Measurements from ENCODE around the gene PTPRT.

- TF ChIP-seq, protein P1, sequence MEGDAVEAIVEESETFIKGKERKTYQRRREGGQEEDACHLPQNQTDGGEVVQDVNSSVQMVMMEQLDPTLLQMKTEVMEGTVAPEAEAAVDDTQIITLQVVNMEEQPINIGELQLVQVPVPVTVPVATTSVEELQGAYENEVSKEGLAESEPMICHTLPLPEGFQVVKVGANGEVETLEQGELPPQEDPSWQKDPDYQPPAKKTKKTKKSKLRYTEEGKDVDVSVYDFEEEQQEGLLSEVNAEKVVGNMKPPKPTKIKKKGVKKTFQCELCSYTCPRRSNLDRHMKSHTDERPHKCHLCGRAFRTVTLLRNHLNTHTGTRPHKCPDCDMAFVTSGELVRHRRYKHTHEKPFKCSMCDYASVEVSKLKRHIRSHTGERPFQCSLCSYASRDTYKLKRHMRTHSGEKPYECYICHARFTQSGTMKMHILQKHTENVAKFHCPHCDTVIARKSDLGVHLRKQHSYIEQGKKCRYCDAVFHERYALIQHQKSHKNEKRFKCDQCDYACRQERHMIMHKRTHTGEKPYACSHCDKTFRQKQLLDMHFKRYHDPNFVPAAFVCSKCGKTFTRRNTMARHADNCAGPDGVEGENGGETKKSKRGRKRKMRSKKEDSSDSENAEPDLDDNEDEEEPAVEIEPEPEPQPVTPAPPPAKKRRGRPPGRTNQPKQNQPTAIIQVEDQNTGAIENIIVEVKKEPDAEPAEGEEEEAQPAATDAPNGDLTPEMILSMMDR (IDR thresholded peaks at IDR 0.05), result no peak
- TF ChIP-seq POLR2A (IDR thresholded peaks at IDR 0.05), result no peak
These were observed 679.0 kb downstream of the PTPRT start for GRCh38 chr20:42510686-42511085.

Data from Peyer's patch (tissue), 4 donors.